ENCODE data around the gene RBM3. TPM values are rescaled to one million over a fixed set of nuclear protein-coding genes. Genes with fewer than 3 reads are reported as not detected.

The RBM3 gene
- total RNA-seq, 1 donor from 2014 or later = 303 TPM

DNA sequence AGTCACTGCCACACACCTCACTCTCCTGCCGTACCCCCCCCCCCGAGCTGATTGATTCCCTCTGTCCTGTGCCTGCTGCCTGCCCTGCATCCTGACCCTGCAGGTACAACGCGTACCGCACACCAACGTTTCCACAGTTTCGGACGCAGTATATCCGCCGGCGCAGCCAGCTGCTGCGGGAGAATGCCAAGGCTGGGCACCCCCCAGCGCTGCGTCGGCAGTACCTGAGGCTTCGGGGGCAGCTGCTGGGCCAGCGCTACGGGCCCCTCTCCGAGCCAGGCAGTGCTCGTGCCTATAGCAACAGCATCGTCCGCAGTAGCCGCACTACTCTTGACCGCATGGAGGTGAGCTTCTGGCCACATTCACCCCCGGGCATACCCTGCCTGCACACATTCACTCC lies 24.3 kb downstream of the RBM3 start:
- Mint-ChIP-seq H3K36me3 (ENCODE audit: low read depth) (peaks cover 9% of the 10 kb centered on the region), H3K4me1 (ENCODE audit: low read depth) (peaks cover 11% of the 10 kb centered on the region), H3K4me3 (ENCODE audit: unreplicated experiment) (peak overlapping the region; percentile 96), H3K27ac (ENCODE audit: unreplicated experiment) (peak overlapping the region; percentile 100), H3K27me3 (ENCODE audit: low read depth) (no peaks in the 10 kb centered on the region), H3K9me3 (ENCODE audit: low read depth) (peaks cover 6% of the 10 kb centered on the region)
- DNase-seq (ENCODE audit: low spot score) = no peak
- TF ChIP-seq, protein P1, sequence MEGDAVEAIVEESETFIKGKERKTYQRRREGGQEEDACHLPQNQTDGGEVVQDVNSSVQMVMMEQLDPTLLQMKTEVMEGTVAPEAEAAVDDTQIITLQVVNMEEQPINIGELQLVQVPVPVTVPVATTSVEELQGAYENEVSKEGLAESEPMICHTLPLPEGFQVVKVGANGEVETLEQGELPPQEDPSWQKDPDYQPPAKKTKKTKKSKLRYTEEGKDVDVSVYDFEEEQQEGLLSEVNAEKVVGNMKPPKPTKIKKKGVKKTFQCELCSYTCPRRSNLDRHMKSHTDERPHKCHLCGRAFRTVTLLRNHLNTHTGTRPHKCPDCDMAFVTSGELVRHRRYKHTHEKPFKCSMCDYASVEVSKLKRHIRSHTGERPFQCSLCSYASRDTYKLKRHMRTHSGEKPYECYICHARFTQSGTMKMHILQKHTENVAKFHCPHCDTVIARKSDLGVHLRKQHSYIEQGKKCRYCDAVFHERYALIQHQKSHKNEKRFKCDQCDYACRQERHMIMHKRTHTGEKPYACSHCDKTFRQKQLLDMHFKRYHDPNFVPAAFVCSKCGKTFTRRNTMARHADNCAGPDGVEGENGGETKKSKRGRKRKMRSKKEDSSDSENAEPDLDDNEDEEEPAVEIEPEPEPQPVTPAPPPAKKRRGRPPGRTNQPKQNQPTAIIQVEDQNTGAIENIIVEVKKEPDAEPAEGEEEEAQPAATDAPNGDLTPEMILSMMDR (IDR thresholded peaks at IDR 0.05) = no peak

DNA sequence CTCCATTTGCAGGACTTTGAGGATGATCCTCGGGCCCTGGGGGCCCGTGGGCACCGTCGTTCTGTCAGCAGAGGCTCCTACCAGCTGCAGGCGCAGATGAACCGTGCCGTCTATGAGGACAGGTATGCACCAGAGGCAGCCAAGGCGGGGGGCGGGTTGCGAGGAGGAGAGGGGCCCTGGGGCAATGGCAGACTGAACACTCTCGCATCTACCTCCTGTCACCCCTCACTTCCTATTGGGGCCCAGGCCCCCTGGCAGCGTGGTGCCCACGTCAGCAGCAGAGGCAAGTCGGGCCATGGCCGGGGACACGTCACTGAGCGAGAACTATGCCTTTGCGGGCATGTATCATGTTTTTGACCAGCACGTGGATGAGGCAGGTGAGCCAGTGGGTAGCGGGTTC lies 25.1 kb downstream of the RBM3 start:
- TF ChIP-seq, protein P1 (IDR thresholded peaks at IDR 0.05) = no peak
- H3K36me3 Mint-ChIP-seq (ENCODE audit: low read depth) = peaks cover 9% of the 10 kb centered on the region
- peaks cover 6% of the 10 kb centered on the region for H3K9me3 Mint-ChIP-seq (ENCODE audit: low read depth)
- no peak overlapping the region for H3K4me3 Mint-ChIP-seq (ENCODE audit: unreplicated experiment)
- peaks cover 11% of the 10 kb centered on the region for H3K4me1 Mint-ChIP-seq (ENCODE audit: low read depth)
- H3K27me3 Mint-ChIP-seq (ENCODE audit: low read depth) = no peaks in the 10 kb centered on the region
- DNase-seq (ENCODE audit: low spot score) = no peak
- H3K27ac Mint-ChIP-seq (ENCODE audit: unreplicated experiment) = no peak overlapping the region

DNA sequence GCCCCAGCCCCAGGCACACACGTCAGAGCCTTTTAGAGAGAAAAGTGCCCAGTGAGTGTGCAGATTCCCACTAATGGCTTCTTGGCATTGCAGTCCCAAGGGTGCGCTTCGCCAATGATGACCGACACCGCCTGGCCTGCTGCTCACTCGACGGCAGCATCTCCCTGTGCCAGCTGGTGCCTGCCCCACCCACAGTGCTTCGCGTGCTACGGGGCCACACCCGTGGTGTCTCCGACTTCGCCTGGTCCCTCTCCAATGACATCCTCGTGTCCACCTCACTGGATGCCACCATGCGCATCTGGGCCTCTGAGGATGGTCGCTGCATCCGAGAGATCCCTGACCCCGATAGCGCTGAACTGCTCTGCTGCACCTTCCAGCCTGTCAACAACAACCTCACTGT lies 25.9 kb downstream of the RBM3 start:
- peaks cover 9% of the 10 kb centered on the region for H3K36me3 Mint-ChIP-seq (ENCODE audit: low read depth)
- H3K27ac Mint-ChIP-seq (ENCODE audit: unreplicated experiment) = no peak overlapping the region
- H3K9me3 Mint-ChIP-seq (ENCODE audit: low read depth) = peaks cover 7% of the 10 kb centered on the region
- no peak overlapping the region for H3K4me3 Mint-ChIP-seq (ENCODE audit: unreplicated experiment)
- no peak for DNase-seq (ENCODE audit: low spot score)
- no peaks in the 10 kb centered on the region for H3K27me3 Mint-ChIP-seq (ENCODE audit: low read depth)
- TF ChIP-seq, protein P1 (IDR thresholded peaks at IDR 0.05) = no peak
- H3K4me1 Mint-ChIP-seq (ENCODE audit: low read depth) = peaks cover 11% of the 10 kb centered on the region

DNA sequence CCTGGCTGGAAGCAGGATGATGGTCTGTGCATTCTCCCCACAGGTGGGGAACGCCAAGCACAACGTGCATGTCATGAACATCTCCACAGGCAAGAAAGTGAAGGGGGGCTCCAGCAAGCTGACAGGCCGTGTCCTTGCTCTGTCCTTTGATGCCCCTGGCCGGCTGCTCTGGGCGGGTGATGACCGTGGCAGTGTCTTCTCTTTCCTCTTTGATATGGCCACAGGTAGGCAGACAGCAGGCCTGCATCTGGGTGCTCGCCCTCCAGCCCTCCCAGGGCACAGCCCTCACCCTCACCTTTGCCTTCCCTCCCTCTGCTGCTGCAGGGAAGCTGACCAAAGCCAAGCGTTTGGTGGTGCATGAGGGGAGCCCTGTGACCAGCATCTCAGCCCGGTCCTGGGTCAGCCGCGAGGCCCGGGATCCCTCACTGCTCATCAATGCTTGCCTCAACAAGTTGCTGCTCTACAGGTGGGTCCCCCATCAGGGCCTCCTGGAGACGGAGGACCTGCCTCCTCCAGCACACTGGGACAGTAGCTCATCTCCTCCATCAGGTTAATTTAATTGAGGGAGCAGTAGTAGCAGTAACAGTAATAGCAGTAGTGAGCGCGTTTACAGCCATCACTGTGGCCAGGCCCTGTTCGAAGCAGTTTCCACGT lies 27.6 kb downstream of the RBM3 start:
- DNase-seq (ENCODE audit: low spot score) = no peak
- Mint-ChIP-seq H3K4me3 (ENCODE audit: unreplicated experiment) (no peak overlapping the region), H3K9me3 (ENCODE audit: low read depth) (peaks cover 10% of the 10 kb centered on the region)

DNA sequence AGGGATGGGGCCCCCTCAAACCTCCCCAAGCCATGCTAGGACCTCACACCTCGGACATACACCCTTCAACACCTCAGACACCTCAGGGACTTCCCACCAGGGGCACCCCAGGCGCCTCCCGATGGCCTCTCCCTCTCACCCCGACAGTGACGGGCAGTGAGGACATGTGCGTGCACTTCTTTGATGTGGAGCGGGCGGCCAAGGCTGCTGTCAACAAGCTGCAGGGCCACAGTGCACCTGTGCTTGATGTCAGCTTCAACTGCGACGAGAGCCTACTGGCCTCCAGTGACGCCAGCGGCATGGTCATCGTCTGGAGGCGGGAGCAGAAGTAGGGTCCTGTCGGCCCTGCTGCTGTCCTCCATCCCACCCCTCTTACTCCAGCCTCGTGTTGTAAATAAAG lies 30.4 kb downstream of the RBM3 start:
- no peak overlapping the region for H3K4me3 Mint-ChIP-seq (ENCODE audit: unreplicated experiment)
- H3K36me3 Mint-ChIP-seq (ENCODE audit: low read depth) = peaks cover 5% of the 10 kb centered on the region
- H3K9me3 Mint-ChIP-seq (ENCODE audit: low read depth) = peaks cover 10% of the 10 kb centered on the region
- H3K27me3 Mint-ChIP-seq (ENCODE audit: low read depth) = no peaks in the 10 kb centered on the region
- TF ChIP-seq, protein P1 (IDR thresholded peaks at IDR 0.05) = no peak
- H3K4me1 Mint-ChIP-seq (ENCODE audit: low read depth) = no peaks in the 10 kb centered on the region
- no peak overlapping the region for H3K27ac Mint-ChIP-seq (ENCODE audit: unreplicated experiment)
- no peak for DNase-seq (ENCODE audit: low spot score)

More for the DNA sequence above, 27.6 kb downstream of the RBM3 start:
- Mint-ChIP-seq H3K4me1 (ENCODE audit: low read depth) (peaks cover 11% of the 10 kb centered on the region), H3K27ac (ENCODE audit: unreplicated experiment) (no peak overlapping the region), H3K27me3 (ENCODE audit: low read depth) (no peaks in the 10 kb centered on the region), H3K36me3 (ENCODE audit: low read depth) (peaks cover 9% of the 10 kb centered on the region)
- TF ChIP-seq, protein P1 (IDR thresholded peaks at IDR 0.05) = no peak
